22Rv1 (cell line): Measurements from ENCODE around the gene KRTAP5-2.
A peak's percentile ranks its signal among the peaks of the same experiment; 100 is the strongest.

Experiments used
- H3K27ac ChIP-seq: fragments of 450-650 bp; 2 replicates; pipeline ENCODE4 v1.5.1; 2017
- ZFX ChIP-seq: fragments of 450-650 bp; IDR thresholded peaks from 2 replicates; pipeline ENCODE4 v1.6.1; 2017; ENCODE audit warnings: antibody characterized with exemption, borderline replicate concordance
- TF ChIP-seq, protein P1 (sequence below): fragments of 450-650 bp; IDR thresholded peaks from 2 replicates; pipeline ENCODE4 v1.5.1; 2017; ENCODE audit warnings: mild to moderate bottlenecking

Gene KRTAP5-2

DNA sequence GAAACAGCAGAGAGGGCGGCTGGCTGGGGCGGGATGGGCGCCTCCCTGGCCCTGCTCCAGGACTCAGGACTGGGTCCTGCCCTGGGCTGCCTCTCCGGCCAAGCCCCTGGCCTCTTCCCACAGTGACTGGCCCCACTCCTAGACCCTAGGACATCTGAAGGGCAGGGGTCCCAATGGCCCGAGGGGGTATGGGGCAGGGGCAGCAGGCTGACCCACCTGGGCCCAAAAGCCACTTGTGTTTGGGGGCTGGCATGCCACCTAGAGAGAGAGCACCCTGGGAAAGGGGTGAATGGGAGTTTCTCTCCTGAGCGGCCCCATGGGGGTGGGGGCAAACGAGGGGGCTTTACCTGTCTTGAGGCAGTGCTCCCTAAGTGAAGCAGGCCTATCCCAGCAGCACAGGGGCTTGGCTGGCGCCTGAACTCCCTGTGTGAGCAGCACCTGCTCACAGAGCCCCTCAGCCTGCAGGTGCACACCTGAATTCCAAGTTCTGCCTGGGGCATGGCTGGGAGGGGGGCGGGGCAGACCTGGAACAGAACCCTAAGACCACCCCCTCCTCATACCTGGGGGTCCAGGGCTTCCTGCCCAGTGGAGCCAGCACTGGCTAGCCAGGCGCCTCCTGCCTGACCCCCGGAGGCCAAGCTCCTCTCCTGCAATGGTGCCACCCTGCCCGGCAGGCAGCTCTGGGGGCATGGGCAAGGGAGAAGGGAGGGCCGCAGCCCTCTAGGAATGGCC lies 42.9 kb downstream of the KRTAP5-2 start:
- no peak overlapping the region for H3K27ac ChIP-seq
- TF ChIP-seq, protein P1, sequence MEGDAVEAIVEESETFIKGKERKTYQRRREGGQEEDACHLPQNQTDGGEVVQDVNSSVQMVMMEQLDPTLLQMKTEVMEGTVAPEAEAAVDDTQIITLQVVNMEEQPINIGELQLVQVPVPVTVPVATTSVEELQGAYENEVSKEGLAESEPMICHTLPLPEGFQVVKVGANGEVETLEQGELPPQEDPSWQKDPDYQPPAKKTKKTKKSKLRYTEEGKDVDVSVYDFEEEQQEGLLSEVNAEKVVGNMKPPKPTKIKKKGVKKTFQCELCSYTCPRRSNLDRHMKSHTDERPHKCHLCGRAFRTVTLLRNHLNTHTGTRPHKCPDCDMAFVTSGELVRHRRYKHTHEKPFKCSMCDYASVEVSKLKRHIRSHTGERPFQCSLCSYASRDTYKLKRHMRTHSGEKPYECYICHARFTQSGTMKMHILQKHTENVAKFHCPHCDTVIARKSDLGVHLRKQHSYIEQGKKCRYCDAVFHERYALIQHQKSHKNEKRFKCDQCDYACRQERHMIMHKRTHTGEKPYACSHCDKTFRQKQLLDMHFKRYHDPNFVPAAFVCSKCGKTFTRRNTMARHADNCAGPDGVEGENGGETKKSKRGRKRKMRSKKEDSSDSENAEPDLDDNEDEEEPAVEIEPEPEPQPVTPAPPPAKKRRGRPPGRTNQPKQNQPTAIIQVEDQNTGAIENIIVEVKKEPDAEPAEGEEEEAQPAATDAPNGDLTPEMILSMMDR = no peak
- no peak for TF ChIP-seq ZFX

DNA sequence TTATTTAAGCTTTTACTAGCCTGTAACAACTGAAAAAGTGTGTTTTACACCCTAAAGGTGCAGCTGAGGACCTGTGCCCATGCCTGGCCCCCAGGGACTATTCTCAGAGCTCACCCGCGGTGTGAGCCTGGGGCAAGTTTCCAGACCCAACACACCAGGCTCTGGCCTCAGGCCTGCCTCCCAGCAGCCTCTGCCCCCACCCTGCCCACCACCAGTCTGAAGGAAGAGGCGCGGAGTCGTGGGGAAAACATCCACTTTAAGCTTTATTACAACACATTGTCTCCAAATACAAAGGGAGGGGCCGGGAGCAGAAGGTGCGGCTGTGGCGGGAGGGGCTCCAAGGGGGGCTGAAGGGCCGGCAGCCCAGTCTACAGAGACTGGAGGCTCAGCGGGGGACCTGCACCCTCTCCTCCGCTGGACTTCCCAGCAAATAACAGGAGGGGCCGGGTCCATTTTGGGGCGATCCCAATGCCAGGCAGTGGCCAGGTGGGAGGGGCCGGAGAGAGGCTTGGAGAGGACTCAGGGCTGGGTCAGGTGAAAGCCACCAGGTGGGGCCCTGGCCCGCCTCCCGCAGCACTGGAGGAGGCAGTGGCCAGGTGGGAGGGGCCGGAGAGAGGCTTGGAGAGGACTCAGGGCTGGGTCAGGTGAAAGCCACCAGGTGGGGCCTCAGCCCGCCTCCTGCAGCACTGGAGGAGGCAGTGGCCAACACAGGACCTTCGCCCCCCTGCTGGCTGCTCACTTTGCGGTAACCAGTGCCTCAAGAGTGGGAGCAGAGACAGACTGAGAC lies 44.1 kb downstream of the KRTAP5-2 start:
- TF ChIP-seq, protein P1 = peak; percentile 31
- no peak for TF ChIP-seq ZFX
- no peak overlapping the region for H3K27ac ChIP-seq

DNA sequence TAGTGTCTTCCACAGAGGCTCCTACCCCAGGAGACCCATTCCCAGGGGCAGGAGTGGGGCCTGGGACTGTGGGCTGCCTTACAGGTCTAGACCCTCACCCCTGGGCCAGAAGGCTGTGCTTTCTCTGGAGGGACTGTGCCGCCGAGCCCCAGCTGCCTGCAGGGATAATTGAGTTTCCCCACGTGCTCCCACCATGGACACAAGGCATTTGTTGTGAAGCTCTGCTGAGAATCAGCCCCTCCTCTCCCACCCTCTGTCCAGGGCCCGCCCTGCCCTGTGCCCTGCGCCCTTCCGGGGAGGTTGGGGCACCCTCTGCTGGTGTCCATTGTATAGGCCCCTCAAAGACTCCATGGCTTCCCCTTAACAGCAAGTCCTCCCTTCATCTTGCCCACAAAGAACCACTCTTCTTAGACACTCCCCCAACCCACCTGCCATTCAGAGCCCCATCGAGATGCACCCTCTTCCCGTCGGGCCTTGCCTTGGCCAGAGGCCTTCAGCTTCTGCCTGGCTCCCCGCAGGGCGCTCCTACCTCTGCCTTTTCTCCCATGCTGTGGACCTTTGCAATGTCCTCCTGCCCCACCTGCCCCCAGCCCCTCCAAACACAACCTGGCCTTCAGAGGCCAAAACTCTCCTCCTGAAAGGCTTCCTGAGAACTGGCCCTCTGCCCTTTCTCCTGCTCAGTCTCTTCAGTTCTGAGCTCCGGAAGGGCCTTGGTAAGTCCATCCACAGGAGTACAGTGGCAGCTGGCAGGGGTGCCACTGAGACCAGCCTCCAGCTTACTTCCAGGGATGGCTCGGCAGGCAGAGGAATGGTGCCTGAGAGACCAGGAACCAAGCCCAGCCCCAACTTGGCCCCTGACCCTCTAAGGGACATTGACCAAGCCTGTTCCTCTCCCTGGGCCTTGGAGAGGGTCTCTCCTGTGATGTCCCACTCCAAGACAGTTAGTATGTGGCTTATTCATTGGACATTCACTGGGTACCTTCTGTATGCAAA lies 48.5 kb downstream of the KRTAP5-2 start:
- H3K27ac ChIP-seq = peak overlapping the region; percentile 61
- no peak for TF ChIP-seq ZFX
- TF ChIP-seq, protein P1 = no peak

DNA sequence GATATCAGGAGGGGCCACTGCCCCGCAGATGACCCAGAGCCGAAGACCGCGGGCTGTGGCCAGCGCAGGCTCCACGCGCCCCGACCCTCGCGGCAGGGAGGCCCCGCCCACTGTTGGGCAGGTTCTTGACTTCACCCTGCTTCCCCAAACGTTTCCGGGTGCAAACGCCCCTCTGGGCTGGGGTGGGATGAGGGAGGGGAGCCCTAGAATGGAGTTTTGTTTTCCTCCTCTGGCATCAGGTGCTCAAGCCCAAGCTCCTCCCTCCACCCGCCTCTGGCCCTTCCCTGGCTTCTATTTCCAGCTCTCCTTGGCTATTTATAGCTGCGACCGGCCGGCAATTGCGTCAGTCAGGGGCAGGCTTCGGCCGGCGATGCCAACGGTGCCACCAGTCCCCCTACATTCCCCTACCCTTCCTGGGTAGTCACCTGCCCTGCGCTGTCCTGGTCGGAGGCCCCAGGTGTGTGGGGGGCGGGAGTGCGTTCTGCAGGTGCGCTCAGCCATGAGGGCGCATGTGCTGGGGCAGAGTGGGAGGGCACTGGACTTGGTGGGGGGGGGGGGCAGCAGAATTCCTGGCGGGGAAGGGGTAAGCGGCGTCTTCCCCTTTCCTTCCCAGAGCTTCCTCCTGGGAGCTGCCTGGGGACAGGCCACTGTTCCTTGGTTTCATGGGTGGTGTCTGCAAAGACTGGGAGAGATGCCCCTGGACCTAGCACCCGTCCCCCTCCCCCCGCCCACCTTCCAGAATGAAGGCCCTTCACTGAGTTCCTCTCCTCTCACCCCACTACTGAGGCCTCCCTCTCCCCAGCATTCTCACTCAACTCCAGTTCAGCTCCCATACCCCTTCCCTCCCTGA lies 49.6 kb downstream of the KRTAP5-2 start:
- no peak for TF ChIP-seq ZFX
- TF ChIP-seq, protein P1 = no peak
- H3K27ac ChIP-seq = peak overlapping the region; percentile 61

DNA sequence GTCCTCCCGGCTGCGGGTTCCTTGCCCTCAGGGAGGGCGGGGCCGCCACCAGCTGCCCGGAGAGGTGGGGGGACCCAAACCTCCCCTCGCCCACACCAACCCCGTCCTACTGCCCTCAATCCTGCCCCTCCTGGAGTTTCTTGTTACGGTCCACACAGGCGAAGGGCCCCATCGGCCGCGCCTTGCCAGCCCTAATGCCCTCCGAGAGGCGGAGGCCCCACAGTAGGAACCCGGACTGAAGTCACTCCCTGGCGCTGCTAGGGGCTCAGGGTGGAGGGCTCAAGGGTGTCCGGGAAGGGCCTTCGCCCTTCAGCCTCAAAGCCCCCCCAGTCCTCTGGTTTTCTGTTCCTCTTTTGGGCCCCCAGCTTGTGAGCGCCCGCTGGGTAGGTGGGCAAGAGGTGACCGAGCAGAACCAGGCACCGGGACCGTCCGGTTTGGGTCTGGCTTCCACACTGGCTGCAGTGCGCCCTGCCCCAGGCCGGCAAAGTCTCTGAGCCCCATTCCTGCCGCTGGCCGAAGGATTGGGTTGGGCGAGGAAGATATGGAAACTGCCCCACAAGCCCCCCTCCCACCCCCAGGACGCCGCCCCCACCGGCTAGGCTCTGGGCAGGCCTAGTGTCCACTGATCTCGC lies 50.5 kb downstream of the KRTAP5-2 start:
- peak overlapping the region; percentile 61 for H3K27ac ChIP-seq
- TF ChIP-seq, protein P1 = no peak
- TF ChIP-seq ZFX = no peak
